Keratinocyte (primary cell): ENCODE measurements around the gene IL1RL1.

Experiments
- EZH2 ChIP-seq: IDR thresholded peaks from one replicate; pipeline ENCODE4 v1.6.1; 2012; ENCODE audit warnings: inconsistent platforms, mild to moderate bottlenecking, low read length, moderate library complexity
- TF ChIP-seq, protein P1 (sequence below), 3 experiments: IDR thresholded peaks in 1 of 3; conservative IDR thresholded peaks in 1 of 3; optimal IDR thresholded peaks in 1 of 3; 2 replicates in 2 of 3; 3 replicates in 1 of 3; pipeline versions ENCODE3 to v1.5.1; 2011; ENCODE audit warnings: low read length in 3 of 3, mild to moderate bottlenecking in 3 of 3, moderate library complexity in 2 of 3, control low read depth in 1 of 3, inconsistent platforms in 1 of 3; ENCODE audit not compliant: insufficient read depth in 2 of 3; ENCODE audit errors: extremely low read depth in 1 of 3

DNA sequence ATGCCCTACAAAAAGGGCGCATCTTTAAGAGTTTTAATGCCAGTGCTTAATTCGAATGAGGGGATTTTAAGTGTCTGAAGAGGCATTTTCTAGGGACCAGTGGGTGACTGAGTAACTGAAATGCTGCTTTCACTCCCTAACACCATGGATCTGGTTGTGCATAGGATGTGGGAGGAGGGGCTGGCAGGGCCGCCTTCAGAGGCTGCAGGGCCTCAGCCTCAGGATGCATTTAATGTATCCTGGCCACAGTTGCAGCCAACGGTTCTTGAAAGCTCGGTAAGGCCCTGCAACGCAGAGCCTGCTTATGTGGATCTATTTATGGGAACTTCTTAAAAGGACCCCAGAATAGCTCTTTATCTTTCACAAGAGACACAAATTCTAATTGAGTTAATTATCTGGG lies 85.8 kb downstream of the IL1RL1 start:
- TF ChIP-seq, protein P1, sequence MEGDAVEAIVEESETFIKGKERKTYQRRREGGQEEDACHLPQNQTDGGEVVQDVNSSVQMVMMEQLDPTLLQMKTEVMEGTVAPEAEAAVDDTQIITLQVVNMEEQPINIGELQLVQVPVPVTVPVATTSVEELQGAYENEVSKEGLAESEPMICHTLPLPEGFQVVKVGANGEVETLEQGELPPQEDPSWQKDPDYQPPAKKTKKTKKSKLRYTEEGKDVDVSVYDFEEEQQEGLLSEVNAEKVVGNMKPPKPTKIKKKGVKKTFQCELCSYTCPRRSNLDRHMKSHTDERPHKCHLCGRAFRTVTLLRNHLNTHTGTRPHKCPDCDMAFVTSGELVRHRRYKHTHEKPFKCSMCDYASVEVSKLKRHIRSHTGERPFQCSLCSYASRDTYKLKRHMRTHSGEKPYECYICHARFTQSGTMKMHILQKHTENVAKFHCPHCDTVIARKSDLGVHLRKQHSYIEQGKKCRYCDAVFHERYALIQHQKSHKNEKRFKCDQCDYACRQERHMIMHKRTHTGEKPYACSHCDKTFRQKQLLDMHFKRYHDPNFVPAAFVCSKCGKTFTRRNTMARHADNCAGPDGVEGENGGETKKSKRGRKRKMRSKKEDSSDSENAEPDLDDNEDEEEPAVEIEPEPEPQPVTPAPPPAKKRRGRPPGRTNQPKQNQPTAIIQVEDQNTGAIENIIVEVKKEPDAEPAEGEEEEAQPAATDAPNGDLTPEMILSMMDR (optimal IDR thresholded peaks at IDR 0.05 in 1 of 3, IDR thresholded peaks at IDR 0.05 in 1 of 3, conservative IDR thresholded peaks at IDR 0.05 in 1 of 3; ENCODE audit: extremely low read depth in 1 of 3, insufficient read depth in 2 of 3, low read length in 3 of 3): no peak
- no peak for TF ChIP-seq EZH2
